ENCODE data around the gene USP54. TPM values are rescaled to one million over a fixed set of nuclear protein-coding genes. Genes with fewer than 3 reads are reported as not detected.

The USP54 gene
- total RNA-seq, 1 donor from 2014 or later, result 9.1 TPM

DNA sequence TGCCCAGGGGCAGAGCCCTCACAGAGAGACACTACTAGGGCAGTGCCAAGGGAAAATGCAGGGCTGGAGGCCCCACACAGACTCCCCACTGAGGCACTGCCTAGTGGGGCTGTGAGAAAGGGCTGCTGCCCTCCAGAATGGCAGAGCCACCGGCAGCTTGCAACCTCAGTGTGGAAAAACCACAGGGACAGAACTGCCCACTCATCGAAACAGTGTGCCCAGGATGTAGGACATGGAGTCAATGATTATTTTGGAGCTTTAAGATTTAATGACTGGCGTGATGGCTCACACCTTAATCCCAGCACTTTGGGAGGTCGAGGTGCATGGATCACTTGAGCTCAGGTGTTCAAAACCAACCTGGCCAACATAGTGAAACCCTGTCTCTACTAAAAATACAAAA lies 130.2 kb downstream of the USP54 start:
- TF ChIP-seq, protein P1, sequence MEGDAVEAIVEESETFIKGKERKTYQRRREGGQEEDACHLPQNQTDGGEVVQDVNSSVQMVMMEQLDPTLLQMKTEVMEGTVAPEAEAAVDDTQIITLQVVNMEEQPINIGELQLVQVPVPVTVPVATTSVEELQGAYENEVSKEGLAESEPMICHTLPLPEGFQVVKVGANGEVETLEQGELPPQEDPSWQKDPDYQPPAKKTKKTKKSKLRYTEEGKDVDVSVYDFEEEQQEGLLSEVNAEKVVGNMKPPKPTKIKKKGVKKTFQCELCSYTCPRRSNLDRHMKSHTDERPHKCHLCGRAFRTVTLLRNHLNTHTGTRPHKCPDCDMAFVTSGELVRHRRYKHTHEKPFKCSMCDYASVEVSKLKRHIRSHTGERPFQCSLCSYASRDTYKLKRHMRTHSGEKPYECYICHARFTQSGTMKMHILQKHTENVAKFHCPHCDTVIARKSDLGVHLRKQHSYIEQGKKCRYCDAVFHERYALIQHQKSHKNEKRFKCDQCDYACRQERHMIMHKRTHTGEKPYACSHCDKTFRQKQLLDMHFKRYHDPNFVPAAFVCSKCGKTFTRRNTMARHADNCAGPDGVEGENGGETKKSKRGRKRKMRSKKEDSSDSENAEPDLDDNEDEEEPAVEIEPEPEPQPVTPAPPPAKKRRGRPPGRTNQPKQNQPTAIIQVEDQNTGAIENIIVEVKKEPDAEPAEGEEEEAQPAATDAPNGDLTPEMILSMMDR (IDR thresholded peaks at IDR 0.05; ENCODE audit: partially characterized antibody, unreplicated experiment), result no peak
- H3K4me3 Mint-ChIP-seq (ENCODE audit: unreplicated experiment), result no peak overlapping the region
- no peaks in the 10 kb centered on the region for H3K4me1 Mint-ChIP-seq (ENCODE audit: low read depth, unreplicated experiment)
- H3K27me3 Mint-ChIP-seq (ENCODE audit: unreplicated experiment), result no peaks in the 10 kb centered on the region
- peaks cover 4% of the 10 kb centered on the region for H3K36me3 Mint-ChIP-seq (ENCODE audit: unreplicated experiment)
- peaks cover 2% of the 10 kb centered on the region for H3K9me3 Mint-ChIP-seq (ENCODE audit: unreplicated experiment)
- DNase-seq, result no peak
- H3K27ac Mint-ChIP-seq (ENCODE audit: unreplicated experiment), result no peak overlapping the region

DNA sequence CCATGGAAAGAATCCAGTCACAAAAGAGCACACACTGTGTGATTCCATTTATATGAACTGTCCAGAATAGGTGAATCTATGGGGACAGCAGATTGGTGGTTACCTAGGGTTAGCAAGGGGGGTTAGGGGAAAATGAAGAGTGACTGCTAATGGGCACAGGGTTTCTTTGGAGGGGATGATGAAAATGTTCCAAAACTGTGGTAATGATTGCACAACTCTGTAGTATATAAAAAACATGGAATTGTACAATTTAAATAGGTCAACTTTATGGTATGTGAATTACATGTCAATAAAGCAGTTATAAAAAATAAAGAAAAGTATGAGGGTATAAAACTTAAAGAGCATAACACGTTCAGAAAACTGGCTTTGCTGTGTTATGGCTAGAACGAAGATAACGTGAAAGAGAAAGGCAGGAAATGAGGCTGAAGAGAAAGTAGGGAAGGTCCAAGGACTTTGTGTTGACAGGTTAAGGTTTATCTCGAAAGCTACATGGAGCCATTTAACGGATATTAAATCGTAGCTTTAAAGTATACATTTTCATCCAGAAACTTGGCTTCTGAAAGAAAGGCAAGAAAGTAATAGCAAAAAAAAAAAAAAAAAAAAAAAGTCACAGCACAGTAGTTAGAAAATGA lies 131.3 kb downstream of the USP54 start:
- DNase-seq, result no peak
- Mint-ChIP-seq H3K9me3 (ENCODE audit: unreplicated experiment) (peaks cover 2% of the 10 kb centered on the region), H3K4me1 (ENCODE audit: low read depth, unreplicated experiment) (no peaks in the 10 kb centered on the region), H3K4me3 (ENCODE audit: unreplicated experiment) (no peak overlapping the region), H3K27ac (ENCODE audit: unreplicated experiment) (no peak overlapping the region), H3K27me3 (ENCODE audit: unreplicated experiment) (no peaks in the 10 kb centered on the region), H3K36me3 (ENCODE audit: unreplicated experiment) (peaks cover 4% of the 10 kb centered on the region)
- TF ChIP-seq, protein P1 (IDR thresholded peaks at IDR 0.05; ENCODE audit: partially characterized antibody, unreplicated experiment), result no peak

GRCh38 chr10:73456187-73456890 lies 134.8 kb downstream of the USP54 start:
- no peak overlapping the region for H3K27ac Mint-ChIP-seq (ENCODE audit: unreplicated experiment)
- TF ChIP-seq, protein P1 (IDR thresholded peaks at IDR 0.05; ENCODE audit: partially characterized antibody, unreplicated experiment), result no peak
- H3K9me3 Mint-ChIP-seq (ENCODE audit: unreplicated experiment), result peaks cover 2% of the 10 kb centered on the region

DNA sequence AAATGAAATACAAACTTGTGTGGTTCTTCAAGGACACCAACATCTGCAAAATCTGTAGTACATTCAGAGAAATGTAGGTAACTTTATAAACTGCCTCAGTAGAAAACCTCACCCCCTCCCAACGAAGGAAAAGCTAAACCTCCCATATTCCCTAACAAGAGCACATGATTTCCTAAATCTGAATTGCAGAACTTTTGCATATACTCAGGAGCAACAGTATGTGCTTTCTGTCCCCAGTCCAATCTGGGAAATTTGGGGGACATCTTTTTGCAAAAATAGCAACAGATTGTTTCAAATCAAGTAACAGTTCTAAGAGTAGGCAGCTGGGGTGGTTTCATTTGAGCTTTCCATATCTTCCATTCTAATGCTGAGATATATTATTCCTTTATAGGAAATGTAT lies 142.0 kb downstream of the USP54 start:
- TF ChIP-seq, protein P1 (IDR thresholded peaks at IDR 0.05; ENCODE audit: partially characterized antibody, unreplicated experiment), result no peak
- Mint-ChIP-seq H3K27ac (ENCODE audit: unreplicated experiment) (no peak overlapping the region), H3K27me3 (ENCODE audit: unreplicated experiment) (no peaks in the 10 kb centered on the region), H3K36me3 (ENCODE audit: unreplicated experiment) (no peaks in the 10 kb centered on the region), H3K4me3 (ENCODE audit: unreplicated experiment) (no peak overlapping the region), H3K9me3 (ENCODE audit: unreplicated experiment) (no peaks in the 10 kb centered on the region), H3K4me1 (ENCODE audit: low read depth, unreplicated experiment) (no peaks in the 10 kb centered on the region)
- no peak for DNase-seq

More at GRCh38 chr10:73456187-73456890, 134.8 kb downstream of the USP54 start:
- no peak for DNase-seq
- Mint-ChIP-seq H3K4me1 (ENCODE audit: low read depth, unreplicated experiment) (no peaks in the 10 kb centered on the region), H3K27me3 (ENCODE audit: unreplicated experiment) (no peaks in the 10 kb centered on the region), H3K36me3 (ENCODE audit: unreplicated experiment) (no peaks in the 10 kb centered on the region), H3K4me3 (ENCODE audit: unreplicated experiment) (no peak overlapping the region)

DNA sequence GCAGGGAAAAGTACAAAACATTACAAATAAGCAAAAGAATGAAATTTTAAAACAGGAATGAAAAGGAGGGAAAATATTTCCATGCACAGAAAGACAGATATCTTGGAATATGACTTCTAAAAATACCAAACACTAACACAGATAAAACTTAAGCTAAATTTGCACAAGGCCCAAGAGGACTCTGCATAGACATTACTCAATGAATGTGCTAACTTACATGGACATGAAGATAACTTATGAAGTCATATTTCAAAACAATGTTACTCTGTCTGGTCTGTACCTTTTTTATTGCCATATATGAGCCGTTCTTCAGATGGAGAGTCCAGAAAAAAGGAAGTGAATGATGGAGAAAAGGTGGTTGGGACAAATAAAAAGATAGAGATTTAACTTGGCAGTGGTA lies 142.8 kb downstream of the USP54 start:
- Mint-ChIP-seq H3K27ac (ENCODE audit: unreplicated experiment) (no peak overlapping the region), H3K9me3 (ENCODE audit: unreplicated experiment) (no peaks in the 10 kb centered on the region), H3K27me3 (ENCODE audit: unreplicated experiment) (no peaks in the 10 kb centered on the region), H3K4me1 (ENCODE audit: low read depth, unreplicated experiment) (no peaks in the 10 kb centered on the region), H3K36me3 (ENCODE audit: unreplicated experiment) (no peaks in the 10 kb centered on the region), H3K4me3 (ENCODE audit: unreplicated experiment) (no peak overlapping the region)
- TF ChIP-seq, protein P1 (IDR thresholded peaks at IDR 0.05; ENCODE audit: partially characterized antibody, unreplicated experiment), result no peak
- DNase-seq, result no peak
